Loucy (cell line): ENCODE measurements around the gene CSTPP1.

Experiments
- H2AFZ ChIP-seq: fragments of 200-600 bp; sonication (generic); 2 replicates; pipeline ENCODE4 v1.6.0; 2016; ENCODE audit warnings: antibody characterized with exemption, mild to moderate bottlenecking, low read length, moderate library complexity
- H3F3A ChIP-seq: fragments of 200-600 bp; 2 replicates; pipeline ENCODE4 v1.6.0; 2016; ENCODE audit warnings: antibody characterized with exemption, low read depth, mild to moderate bottlenecking
- H3K27me3 ChIP-seq: fragments of 200-600 bp; sonication (generic); 2 replicates; pipeline ENCODE4 v1.6.1; 2014; ENCODE audit warnings: low read length, mild to moderate bottlenecking; ENCODE audit not compliant: insufficient read depth, poor library complexity, severe bottlenecking
- H3K36me3 ChIP-seq: fragments of 200-600 bp; sonication (generic); 2 replicates; pipeline ENCODE4 v1.6.1; 2016; ENCODE audit warnings: low read length; ENCODE audit not compliant: insufficient read depth
- H3K4me1 ChIP-seq: fragments of 200-600 bp; sonication (generic); 2 replicates; pipeline ENCODE4 v1.5.1; 2014; ENCODE audit warnings: low read length, mild to moderate bottlenecking; ENCODE audit not compliant: insufficient read depth, poor library complexity, severe bottlenecking
- H3K4me2 ChIP-seq: fragments of 200-600 bp; sonication (generic); 2 replicates; pipeline ENCODE4 v1.6.0; 2014; ENCODE audit warnings: antibody characterized with exemption, low read length, low read depth, mild to moderate bottlenecking; ENCODE audit not compliant: poor library complexity, severe bottlenecking
- H3K4me3 ChIP-seq: fragments of 200-600 bp; sonication (generic); 2 replicates; pipeline ENCODE4 v1.5.1; 2014; ENCODE audit warnings: low read length, mild to moderate bottlenecking, mixed read lengths; ENCODE audit not compliant: poor library complexity, severe bottlenecking
- H3K79me2 ChIP-seq: fragments of 200-600 bp; sonication (generic); 2 replicates; pipeline ENCODE4 v1.6.1; 2014; ENCODE audit warnings: low read length; ENCODE audit not compliant: insufficient read depth
- H3K9ac ChIP-seq: fragments of 200-600 bp; sonication (generic); 2 replicates; pipeline ENCODE4 v1.6.0; 2014; ENCODE audit warnings: mild to moderate bottlenecking, low read depth, low read length, moderate library complexity; ENCODE audit not compliant: poor library complexity, severe bottlenecking
- H3K9me2 ChIP-seq: fragments of 200-600 bp; sonication (generic); replicated peaks from 2 replicates; pipeline ENCODE4 v1.6.1; 2016; ENCODE audit warnings: low read depth, low read length, mixed read lengths
- H3K9me3 ChIP-seq: fragments of 200-600 bp; sonication (generic); 2 replicates; pipeline ENCODE4 v1.6.1; 2014; ENCODE audit warnings: mild to moderate bottlenecking, antibody characterized with exemption, low read length, low read depth; ENCODE audit not compliant: insufficient read depth
- H4K20me1 ChIP-seq: fragments of 200-600 bp; sonication (generic); 2 replicates; pipeline ENCODE4 v1.6.0; 2014; ENCODE audit warnings: antibody characterized with exemption, low read length, mild to moderate bottlenecking; ENCODE audit not compliant: insufficient read depth, poor library complexity, severe bottlenecking
- CTCF ChIP-seq: fragments of 200-600 bp; sonication (generic); conservative IDR thresholded peaks from 2 replicates; pipeline ENCODE4 v1.5.1; 2014; ENCODE audit warnings: mild to moderate bottlenecking, antibody characterized with exemption, low read length
- EZH2phosphoT487 ChIP-seq: fragments of 200-600 bp; IDR thresholded peaks from 2 replicates; pipeline ENCODE4 v1.6.1; 2018; ENCODE audit warnings: antibody characterized with exemption, mild to moderate bottlenecking, moderate library complexity, borderline replicate concordance

Gene CSTPP1

GRCh38 chr11:46902694-46903093 lies 33.9 kb upstream of the CSTPP1 start:
- H3K27me3 ChIP-seq, result no peaks in the 10 kb centered on the region
- TF ChIP-seq EZH2phosphoT487 (no peak), CTCF (no peak)

GRCh38 chr11:46903846-46904245 lies 32.7 kb upstream of the CSTPP1 start:
- no peaks in the 10 kb centered on the region for H3K36me3 ChIP-seq
- no peaks in the 10 kb centered on the region for H4K20me1 ChIP-seq
- peak overlapping the region; percentile 41 for H3K9ac ChIP-seq
- H3K4me2 ChIP-seq, result no peak overlapping the region
- no peaks in the 10 kb centered on the region for H3K79me2 ChIP-seq
- H3K27me3 ChIP-seq, result no peaks in the 10 kb centered on the region
- peaks cover 20% of the 10 kb centered on the region for H3K4me1 ChIP-seq
- H3F3A ChIP-seq, result no peaks in the 10 kb centered on the region
- H2AFZ ChIP-seq, result no peak overlapping the region
- no peaks in the 10 kb centered on the region for H3K9me2 ChIP-seq
- no peak overlapping the region for H3K4me3 ChIP-seq
- no peaks in the 10 kb centered on the region for H3K9me3 ChIP-seq
- TF ChIP-seq EZH2phosphoT487, result no peak
- no peak for TF ChIP-seq CTCF

More at GRCh38 chr11:46902694-46903093, 33.9 kb upstream of the CSTPP1 start:
- Histone ChIP-seq H3F3A (no peaks in the 10 kb centered on the region), H4K20me1 (no peaks in the 10 kb centered on the region), H3K9ac (no peak overlapping the region), H3K4me1 (peaks cover 20% of the 10 kb centered on the region), H3K9me3 (no peaks in the 10 kb centered on the region), H3K4me3 (no peak overlapping the region), H3K79me2 (no peaks in the 10 kb centered on the region), H3K36me3 (no peaks in the 10 kb centered on the region), H2AFZ (no peak overlapping the region), H3K9me2 (no peaks in the 10 kb centered on the region), H3K4me2 (no peak overlapping the region)

- Histone ChIP-seq H3K4me3 (no peak overlapping the region), H3K79me2 (no peaks in the 10 kb centered on the region), H3K36me3 (no peaks in the 10 kb centered on the region), H4K20me1 (no peaks in the 10 kb centered on the region), H2AFZ (no peak overlapping the region), H3K9me2 (no peaks in the 10 kb centered on the region), H3K9me3 (no peaks in the 10 kb centered on the region), H3K27me3 (no peaks in the 10 kb centered on the region), H3K9ac (peak overlapping the region; percentile 35), H3K4me2 (no peak overlapping the region), H3F3A (no peaks in the 10 kb centered on the region), H3K4me1 (peaks cover 20% of the 10 kb centered on the region)
- TF ChIP-seq EZH2phosphoT487, result no peak
- no peak for TF ChIP-seq CTCF
These were observed 30.8 kb upstream of the CSTPP1 start for GRCh38 chr11:46905806-46906205.
